Lung (tissue), 12 donors: Measurements from ENCODE around the gene KCNG2. TPM values are rescaled to one million over a fixed set of nuclear protein-coding genes. Genes with fewer than 3 reads are reported as not detected.
"Not testable (repeated sequence)": the region's sequence is repeated elsewhere in the genome, so short reads cannot be mapped to it uniquely, and the experiment has no call there.

ENCODE experiments used
- ATAC-seq: fragments of 200-7000 bp; cut with Tn5 transposase; one replicate; pipeline ENCODE4 v1.9.1; 2020; ENCODE audit warnings: moderate number of reproducible peaks; ENCODE audit not compliant: insufficient read depth, low FRiP score
- DNase-seq, 3 donors: peaks; one replicate each; pipeline ENCODE4 v3.0.0-alpha.2; 2013 to 2017
- H3K27ac ChIP-seq, 2 donors: one replicate each; pipeline ENCODE4 v1.5.1; 2013; ENCODE audit warnings: mild to moderate bottlenecking in 2 of 2, moderate library complexity in 2 of 2, control low read depth in 1 of 2, inconsistent platforms in 1 of 2, low read depth in 1 of 2, low read length in 1 of 2
- H3K27me3 ChIP-seq, 3 donors: one replicate each; pipeline ENCODE4 v1.5.1; 2013; ENCODE audit warnings: low read length in 2 of 3; ENCODE audit not compliant: control insufficient read depth in 3 of 3, insufficient read depth in 3 of 3
- H3K36me3 ChIP-seq, 4 donors: one replicate each; pipeline ENCODE4 v1.5.1; 2013; ENCODE audit warnings: low read length in 4 of 4, mild to moderate bottlenecking in 1 of 4, moderate library complexity in 1 of 4; ENCODE audit not compliant: control insufficient read depth in 4 of 4, insufficient read depth in 4 of 4
- H3K4me1 ChIP-seq, 5 donors: one replicate each; pipeline ENCODE4 v1.5.1; 2013; ENCODE audit warnings: low read length in 5 of 5, mild to moderate bottlenecking in 2 of 5, moderate library complexity in 1 of 5; ENCODE audit not compliant: control insufficient read depth in 5 of 5, insufficient read depth in 5 of 5
- H3K4me3 ChIP-seq: one replicate; pipeline ENCODE4 v1.5.1; 2013; ENCODE audit warnings: mild to moderate bottlenecking, control low read depth, moderate library complexity
- H3K9ac ChIP-seq, 2 donors: one replicate each; pipeline ENCODE4 v1.5.1; 2013; ENCODE audit warnings: low read length in 2 of 2, control low read depth in 1 of 2; ENCODE audit not compliant: insufficient read depth in 1 of 2
- H3K9me3 ChIP-seq, 4 donors: one replicate each; pipeline ENCODE4 v1.5.1; 2013; ENCODE audit warnings: low read length in 3 of 4, mild to moderate bottlenecking in 1 of 4, moderate library complexity in 1 of 4; ENCODE audit not compliant: control insufficient read depth in 4 of 4, insufficient read depth in 3 of 4
- CTCF ChIP-seq: IDR thresholded peaks from 2 replicates; pipeline ENCODE4 v1.5.1; 2012; ENCODE audit warnings: mild to moderate bottlenecking; ENCODE audit errors: control extremely low read depth, extremely low read depth
- WGBS, 2 donors: extraction: QIAGEN DNeasy Blood & Tissue Kit; methylation state at CpG; one replicate each; pipeline ENCODE4 v1.1.7; 2013; 5-methylcytosine and 5-hydroxymethylcytosine counted together
- polyA plus RNA-seq, 2 donors: library from polyadenylated mRNA; stranded (reverse); fragments of 200-250 nt; gene quantifications; one replicate each; pipeline ENCODE4 v1.2.1, GENCODE V29; 2013
- total RNA-seq, 2 donors: library from RNA; depleted of rRNA in 1 of 2; stranded (reverse); fragments of >200 nt in 1 of 2; gene quantifications; one replicate each; pipeline ENCODE4 v1.2.1, GENCODE V29; 2014 to 2021
- donor health status: control.
- donor health status: control.
- donor health status: Bipolar disorder and iron deficiency.
- donor health status: healthy.
- donor health status: DM: yes; HTN: yes; CAD: no.

The KCNG2 gene
- total and polyA plus RNA-seq, 4 donors: 0.16 to 1.8 (median 1.2) TPM

- DNase-seq (no peak), ATAC-seq (no peak)
- no peak overlapping the region for H3K4me3 ChIP-seq
- H3K27ac ChIP-seq: no peak overlapping the region
- 85 to 94% methylated on average over 15 to 16 of the region's 16 CpGs for whole genome bisulfite sequencing, 2 donors
- H3K9ac ChIP-seq: no peak overlapping the region
- TF ChIP-seq CTCF: no peak
- H3K36me3 ChIP-seq: no peaks in the 10 kb centered on the region
- H3K9me3 ChIP-seq: peaks cover 0 to 3% (median 0%) of the 10 kb centered on the region in 4 donors
- H3K27me3 ChIP-seq: no peaks in the 10 kb centered on the region
- no peaks in the 10 kb centered on the region for H3K4me1 ChIP-seq
These were observed 78.8 kb downstream of the KCNG2 start for GRCh38 chr18:79876497-79876896.

- no peak overlapping the region for H3K9ac ChIP-seq
- no peak for ATAC-seq
- H3K36me3 ChIP-seq: no peaks in the 10 kb centered on the region
- peak in 1 of 3 donors; percentile 10 for DNase-seq
- H3K27ac ChIP-seq: no peak overlapping the region
- 56 to 67% methylated on average over 38 of the region's 38 CpGs for WGBS, 2 donors
- no peak for TF ChIP-seq CTCF
- no peaks in the 10 kb centered on the region for H3K27me3 ChIP-seq
- no peaks in the 10 kb centered on the region for H3K4me1 ChIP-seq
- H3K9me3 ChIP-seq: peaks cover 0 to 3% (median 0%) of the 10 kb centered on the region in 4 donors
- no peak overlapping the region for H3K4me3 ChIP-seq
These were observed 79.7 kb downstream of the KCNG2 start for GRCh38 chr18:79877163-79878091.

GRCh38 chr18:79878246-79878645, 80.5 kb downstream of the KCNG2 start:
- not testable (repeated sequence) for H3K9ac ChIP-seq, H3K4me1 ChIP-seq, ATAC-seq, H3K27ac ChIP-seq, H3K36me3 ChIP-seq, H3K27me3 ChIP-seq, DNase-seq, H3K4me3 ChIP-seq, H3K9me3 ChIP-seq
- WGBS, 2 donors: 93% methylated on average over 25 of the region's 25 CpGs

- no peak for DNase-seq
- Histone ChIP-seq H3K4me1 (no peaks in the 10 kb centered on the region), H3K27me3 (no peaks in the 10 kb centered on the region), H3K36me3 (no peaks in the 10 kb centered on the region), H3K27ac (no peak overlapping the region), H3K4me3 (no peak overlapping the region), H3K9me3 (peaks cover 0 to 8% (median 0%) of the 10 kb centered on the region in 4 donors), H3K9ac (no peak overlapping the region)
- no peak for TF ChIP-seq CTCF
- ATAC-seq: no peak
- 90 to 94% methylated on average over 20 of the region's 20 CpGs for WGBS, 2 donors
These were observed 81.1 kb downstream of the KCNG2 start for GRCh38 chr18:79878741-79879378.
